ENCODE measurements around the gene TACR1.

- TF ChIP-seq NFRKB (IDR thresholded peaks at IDR 0.05) (no peak), CTBP1 (IDR thresholded peaks at IDR 0.05; ENCODE audit: borderline replicate concordance) (no peak), SP1 (IDR thresholded peaks at IDR 0.05) (no peak), FOXM1 (IDR thresholded peaks at IDR 0.05; ENCODE audit: borderline replicate concordance) (no peak), ARNT (IDR thresholded peaks at IDR 0.05) (no peak), BHLHE40 (IDR thresholded peaks at IDR 0.05; ENCODE audit: borderline replicate concordance) (no peak), HDGF (IDR thresholded peaks at IDR 0.05; ENCODE audit: borderline replicate concordance) (no peak), TARDBP (IDR thresholded peaks at IDR 0.05) (no peak), SUZ12 (IDR thresholded peaks at IDR 0.05) (no peak), PKNOX1 (IDR thresholded peaks at IDR 0.05) (no peak), L3MBTL2 (conservative IDR thresholded peaks at IDR 0.05) (no peak), ZNF384 (IDR thresholded peaks at IDR 0.05) (no peak), FOXA1 (IDR thresholded peaks at IDR 0.05) (no peak)
These were observed 197.3 kb downstream of the TACR1 start for GRCh38 chr2:75002007-75002406.
